HG03571 (cell line): ENCODE data around the gene ZNF530.

ENCODE experiments used
- ATAC-seq: cut with Tn5 transposase; IDR thresholded peaks from one replicate; pipeline ENCODE4 v1.9.1; 2021; ENCODE audit not compliant: unreplicated experiment

Gene ZNF530

DNA sequence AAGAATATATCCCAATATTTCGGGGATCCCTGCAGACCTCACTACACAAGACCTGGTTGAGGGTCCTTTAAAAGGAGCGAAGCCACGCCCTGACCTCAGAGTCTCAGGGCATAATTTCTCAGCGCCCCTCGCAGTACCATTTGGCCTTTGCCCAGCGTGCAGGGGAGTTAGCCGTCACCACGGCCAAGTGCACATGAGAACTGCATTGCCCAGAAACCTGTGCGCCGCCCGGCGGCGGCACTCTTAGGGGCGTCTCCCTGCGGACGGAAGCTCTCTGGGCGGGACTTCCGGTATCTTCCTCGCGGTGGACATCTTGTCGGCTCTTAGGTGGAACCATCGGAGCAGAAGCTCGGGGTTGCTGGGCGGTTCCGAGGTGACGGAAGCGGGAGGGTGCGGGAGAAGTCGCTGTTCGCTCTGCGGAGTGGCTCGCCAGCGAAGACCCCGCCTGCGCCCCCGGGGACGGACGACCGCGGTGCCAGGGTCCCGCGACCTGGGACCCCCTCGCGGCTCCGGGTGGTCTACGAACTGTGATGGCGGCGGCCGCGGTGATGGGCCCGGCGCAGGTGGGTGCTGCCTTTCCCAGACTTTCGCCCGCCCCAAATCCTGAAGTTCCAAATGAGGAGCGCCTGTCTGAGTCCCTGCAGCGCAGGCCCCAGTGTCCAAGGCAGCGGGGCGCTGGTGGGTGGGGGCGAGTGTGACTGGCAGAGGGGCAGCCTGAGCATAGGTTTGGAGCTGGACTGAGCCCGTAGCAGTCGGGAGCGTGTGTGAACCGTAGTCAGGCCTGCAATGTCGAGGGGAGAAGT is 14.5 kb downstream of the ZNF530 start, which contains the start of gene ZNF134:
Gene ZNF134, plus strand, starts transcription at position 302 of the 803 bp plus-strand sequence. CDS start 5,227 bp downstream, outside the sequence.
- peak; percentile 98 for ATAC-seq

GRCh38 chr19:57615346-57615745 is 15.7 kb downstream of the ZNF530 start:
- ATAC-seq: no peak

DNA sequence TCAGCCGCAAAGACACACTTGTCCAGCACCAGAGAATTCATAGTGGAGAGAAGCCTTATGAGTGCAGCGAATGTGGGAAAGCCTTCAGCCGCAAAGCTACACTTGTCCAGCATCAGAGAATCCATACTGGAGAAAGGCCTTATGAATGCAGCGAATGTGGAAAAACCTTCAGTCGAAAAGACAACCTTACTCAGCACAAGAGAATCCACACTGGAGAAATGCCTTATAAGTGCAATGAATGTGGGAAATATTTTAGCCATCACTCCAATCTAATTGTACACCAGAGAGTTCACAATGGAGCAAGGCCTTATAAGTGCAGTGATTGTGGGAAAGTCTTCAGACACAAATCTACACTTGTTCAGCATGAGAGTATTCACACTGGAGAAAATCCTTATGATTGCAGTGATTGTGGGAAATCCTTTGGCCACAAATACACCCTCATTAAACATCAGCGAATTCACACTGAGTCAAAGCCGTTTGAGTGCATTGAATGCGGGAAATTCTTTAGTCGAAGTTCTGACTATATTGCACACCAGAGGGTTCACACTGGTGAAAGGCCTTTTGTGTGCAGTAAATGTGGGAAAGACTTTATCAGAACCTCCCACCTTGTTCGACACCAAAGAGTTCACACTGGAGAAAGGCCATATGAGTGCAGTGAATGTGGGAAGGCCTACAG is 21.1 kb downstream of the ZNF530 start:
- ATAC-seq: no peak

DNA sequence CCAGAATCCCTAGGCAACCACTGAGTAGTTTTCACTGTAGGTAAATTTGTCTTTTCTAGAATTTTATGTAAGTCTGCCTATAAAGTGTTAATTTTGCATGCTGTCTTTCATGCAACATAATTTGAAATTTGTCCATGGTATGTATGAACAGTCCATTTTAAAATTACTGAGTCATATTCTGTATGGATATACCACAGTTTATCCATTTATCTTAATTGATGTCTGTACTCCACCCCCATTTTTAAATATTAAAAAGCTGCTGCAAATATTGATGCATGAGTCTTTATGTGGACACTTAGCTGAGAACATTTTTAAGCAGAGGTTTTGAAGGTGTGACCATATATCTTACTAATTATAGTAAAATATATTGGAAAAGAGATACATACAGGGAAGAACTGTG is 23.4 kb downstream of the ZNF530 start:
- no peak for ATAC-seq

DNA sequence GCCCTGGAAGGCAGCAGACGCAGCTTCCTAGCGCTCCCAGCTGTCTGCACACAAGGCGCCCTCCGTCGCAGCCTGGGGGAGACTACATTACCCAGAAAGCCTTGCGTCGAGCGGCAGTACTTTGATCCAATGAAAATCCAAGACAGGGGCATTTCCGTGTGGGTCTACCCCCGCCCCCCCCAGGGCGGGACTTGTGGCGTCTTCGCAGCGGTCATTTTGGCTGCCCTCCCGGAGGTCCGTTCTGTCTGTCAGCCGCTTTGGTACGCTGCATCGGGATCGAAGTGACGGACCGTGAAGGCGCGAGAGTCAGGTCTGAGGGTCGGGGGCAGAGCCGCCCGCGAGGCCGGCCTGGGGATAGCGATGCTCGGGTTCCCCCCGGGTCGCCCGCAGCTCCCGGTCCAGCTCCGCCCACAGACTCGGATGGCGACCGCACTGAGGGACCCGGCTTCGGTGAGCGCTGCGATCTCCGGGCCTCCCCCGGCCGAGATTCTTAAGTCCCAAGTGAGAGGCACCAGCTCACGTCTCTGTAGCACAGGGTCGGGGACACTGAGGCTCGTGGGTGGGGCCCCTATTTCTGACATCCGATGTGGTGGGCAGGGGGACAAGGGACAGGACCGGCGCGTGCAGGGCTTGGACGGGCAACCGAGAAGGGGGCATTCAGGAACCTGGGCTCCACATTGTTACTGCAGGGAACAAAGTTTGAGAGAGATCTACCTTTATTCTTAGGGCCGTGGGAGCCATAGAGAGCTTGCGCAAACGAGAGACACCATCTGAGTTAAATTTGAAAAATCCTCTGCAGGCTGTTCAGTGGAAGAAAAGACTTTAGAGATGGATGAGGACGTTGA is 33.5 kb downstream of the ZNF530 start, which contains the start of gene ZNF211:
Gene ZNF211, plus strand, starts transcription at position 182 of the 845 bp plus-strand sequence. Its CDS starts 179 bp downstream, at position 361.
- ATAC-seq: peak; percentile 98

DNA sequence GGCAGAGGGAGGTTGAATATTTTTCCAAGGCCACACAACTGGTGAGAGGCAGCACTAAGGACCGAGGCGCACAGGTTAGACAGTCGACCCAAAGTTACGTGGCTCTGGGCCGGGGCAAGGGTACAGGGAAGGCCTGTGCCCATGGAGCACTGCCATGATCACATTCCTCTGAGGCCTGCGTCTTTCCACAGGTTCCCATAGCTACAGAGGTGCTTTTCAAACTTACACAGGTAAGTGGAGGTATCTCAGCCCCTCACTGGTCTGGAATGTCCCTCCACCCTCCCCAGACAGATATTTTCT is 34.1 kb downstream of the ZNF530 start:
- no peak for ATAC-seq

DNA sequence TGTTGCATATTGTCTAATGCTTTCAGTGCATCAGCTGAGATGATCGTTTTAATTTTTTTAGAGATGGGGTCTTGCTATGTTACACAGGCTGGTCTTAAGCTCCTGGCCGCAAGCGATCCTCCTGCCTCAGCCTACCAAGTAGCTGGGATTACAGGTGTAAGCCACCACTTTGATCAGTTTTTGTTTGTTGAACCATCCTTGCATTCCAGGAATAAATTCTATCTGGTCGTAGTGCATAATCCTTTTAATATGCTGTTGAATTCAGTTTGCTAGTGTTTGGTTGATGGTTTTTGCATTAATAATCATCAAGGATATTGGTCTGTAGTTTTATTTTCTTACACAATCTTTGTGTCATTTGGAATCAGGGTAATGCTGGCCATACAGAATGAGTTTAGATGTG is 37.7 kb downstream of the ZNF530 start:
- ATAC-seq: no peak

- no peak for ATAC-seq
These were observed 42.1 kb downstream of the ZNF530 start for GRCh38 chr19:57641715-57642234.

GRCh38 chr19:57642396-57643046 is 42.8 kb downstream of the ZNF530 start:
- no peak for ATAC-seq

DNA sequence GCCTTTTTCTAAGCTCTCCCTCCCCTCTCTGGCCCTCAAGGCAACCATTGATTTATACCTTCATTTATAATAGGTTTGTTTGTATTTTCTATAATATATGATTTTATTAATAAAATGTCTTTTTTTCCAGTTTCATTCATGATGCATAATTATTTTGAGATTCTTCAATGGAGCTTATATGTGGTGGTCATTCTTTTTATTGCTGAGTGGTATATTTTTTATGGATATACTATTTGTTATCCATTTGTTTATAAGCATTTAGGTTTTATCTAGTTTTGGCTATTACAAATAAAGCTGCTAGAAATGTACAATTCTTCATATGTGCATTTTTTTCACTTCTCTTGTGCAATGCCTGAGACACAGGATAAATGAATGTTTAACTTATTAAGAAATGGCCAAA is 44.0 kb downstream of the ZNF530 start:
- ATAC-seq: no peak

- ATAC-seq: no peak
These were observed 48.8 kb downstream of the ZNF530 start for GRCh38 chr19:57648331-57649003.

DNA sequence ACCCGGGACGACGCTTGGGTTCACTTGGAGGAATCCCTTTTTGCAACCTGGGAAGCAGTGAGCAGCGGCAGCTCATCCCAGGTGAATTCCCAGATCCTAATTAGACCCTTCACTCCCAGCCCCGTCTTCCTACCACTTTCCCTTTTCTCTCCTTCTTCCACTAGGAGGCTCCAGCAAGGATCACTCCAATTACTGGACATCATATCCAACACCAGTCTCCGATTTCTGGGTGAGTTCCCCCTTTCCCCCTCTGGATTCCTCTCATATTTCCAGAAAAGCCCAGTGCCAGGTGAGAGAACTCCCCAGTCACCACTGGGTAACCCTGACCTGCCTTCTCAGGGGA is 51.9 kb downstream of the ZNF530 start:
- no peak for ATAC-seq

DNA sequence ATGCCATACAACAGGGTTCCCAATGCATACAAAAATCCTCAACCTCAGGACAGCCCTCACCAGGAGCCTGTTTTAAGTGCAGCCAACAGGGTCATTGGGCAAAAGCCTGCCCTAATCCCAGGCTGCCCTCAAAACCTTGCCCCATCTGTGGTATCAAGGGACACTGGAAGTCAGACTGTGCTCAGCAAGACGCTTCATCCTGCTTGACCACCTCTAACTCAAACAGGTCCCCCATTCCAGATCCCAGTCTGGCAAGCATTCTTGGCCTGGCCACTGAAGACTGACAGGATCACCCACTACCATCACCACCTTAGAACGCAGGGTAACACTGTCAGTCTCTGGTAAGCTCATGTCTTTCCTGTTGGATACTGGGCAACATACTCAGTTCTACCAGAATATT is 54.0 kb downstream of the ZNF530 start:
- no peak for ATAC-seq

- no peak for ATAC-seq
These were observed 55.8 kb downstream of the ZNF530 start for GRCh38 chr19:57655443-57655842.

DNA sequence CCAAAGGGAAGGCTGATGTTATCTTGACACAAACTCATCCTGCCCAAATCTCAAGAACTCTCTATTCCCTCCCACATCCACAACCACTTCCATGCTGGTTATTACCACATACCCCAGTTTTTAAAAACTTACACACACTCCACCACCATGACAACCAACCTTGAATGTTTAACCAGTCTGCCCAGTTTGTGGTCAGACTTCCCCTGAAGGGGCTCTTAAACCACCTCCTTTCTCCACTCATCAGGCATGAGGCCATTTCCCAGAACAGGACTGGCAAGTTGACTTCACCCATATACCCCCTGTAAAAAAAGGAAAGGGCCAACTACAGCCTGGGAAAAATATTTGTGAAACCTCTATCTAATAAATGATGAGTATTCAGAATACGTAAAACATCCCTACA is 56.7 kb downstream of the ZNF530 start:
- no peak for ATAC-seq
